ENCODE data around the gene FSCN2.

Gene FSCN2

DNA sequence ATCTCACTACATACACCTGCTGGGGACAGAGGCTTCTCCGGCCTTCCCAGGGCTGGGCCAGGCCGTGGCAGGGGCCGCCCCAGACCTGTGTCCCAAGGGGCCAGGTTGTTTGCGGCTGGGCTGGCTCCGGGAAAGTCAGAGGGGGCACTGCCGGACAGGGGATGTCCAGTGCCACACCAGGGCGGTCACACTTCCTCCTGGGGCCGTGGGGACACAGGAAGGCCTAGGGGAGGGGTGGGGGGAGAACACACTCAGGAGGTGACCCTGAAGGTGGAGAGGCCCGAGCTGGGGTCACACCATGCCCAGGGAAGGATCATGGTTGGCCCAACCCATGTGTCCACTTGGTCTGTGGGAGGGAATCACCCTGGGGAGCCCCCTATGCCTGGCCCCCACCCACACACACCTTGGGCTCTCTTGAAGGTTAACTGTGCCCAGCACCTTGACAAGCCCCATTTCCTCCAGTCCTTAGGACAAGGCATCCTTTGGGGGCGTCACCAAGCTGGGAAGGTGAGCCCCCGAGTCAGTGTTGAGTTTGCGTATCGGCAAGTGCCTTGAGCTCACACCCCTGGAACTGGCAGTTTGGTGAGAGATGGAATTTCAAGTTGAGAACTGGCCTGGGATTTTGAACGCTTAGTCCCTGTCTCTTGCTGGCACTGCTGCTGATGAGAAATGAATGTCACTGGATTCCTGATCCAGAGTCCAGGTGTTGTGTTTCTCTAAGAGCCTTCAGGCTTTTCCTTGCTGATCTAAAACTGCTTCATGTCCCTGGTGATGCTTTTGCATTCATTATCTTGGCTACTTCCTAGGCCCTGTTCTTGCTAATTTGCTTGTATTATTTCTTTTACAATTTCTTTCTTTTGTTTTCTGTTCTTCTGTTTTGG is 7.9 kb upstream of the FSCN2 start:
- Histone ChIP-seq H3K9ac (no peak overlapping the region), H3K79me2 (peaks cover 3% of the 10 kb centered on the region), H3K4me2 (ENCODE audit: low read length) (peak overlapping the region; percentile 87), H3K9me3 (ENCODE audit: control insufficient read depth, low read length) (no peaks in the 10 kb centered on the region), H3K27ac (no peak overlapping the region), H2AFZ (no peak overlapping the region), H3K27me3 (ENCODE audit: control insufficient read depth, insufficient read depth, low read length) (no peaks in the 10 kb centered on the region), H3K36me3 (ENCODE audit: control insufficient read depth, insufficient read depth, low read length) (no peaks in the 10 kb centered on the region), H3K4me3 (ENCODE audit: low read depth, low read length) (peak overlapping the region; percentile 62), H3K4me1 (peaks cover 7% of the 10 kb centered on the region)
- TF ChIP-seq, protein P1, sequence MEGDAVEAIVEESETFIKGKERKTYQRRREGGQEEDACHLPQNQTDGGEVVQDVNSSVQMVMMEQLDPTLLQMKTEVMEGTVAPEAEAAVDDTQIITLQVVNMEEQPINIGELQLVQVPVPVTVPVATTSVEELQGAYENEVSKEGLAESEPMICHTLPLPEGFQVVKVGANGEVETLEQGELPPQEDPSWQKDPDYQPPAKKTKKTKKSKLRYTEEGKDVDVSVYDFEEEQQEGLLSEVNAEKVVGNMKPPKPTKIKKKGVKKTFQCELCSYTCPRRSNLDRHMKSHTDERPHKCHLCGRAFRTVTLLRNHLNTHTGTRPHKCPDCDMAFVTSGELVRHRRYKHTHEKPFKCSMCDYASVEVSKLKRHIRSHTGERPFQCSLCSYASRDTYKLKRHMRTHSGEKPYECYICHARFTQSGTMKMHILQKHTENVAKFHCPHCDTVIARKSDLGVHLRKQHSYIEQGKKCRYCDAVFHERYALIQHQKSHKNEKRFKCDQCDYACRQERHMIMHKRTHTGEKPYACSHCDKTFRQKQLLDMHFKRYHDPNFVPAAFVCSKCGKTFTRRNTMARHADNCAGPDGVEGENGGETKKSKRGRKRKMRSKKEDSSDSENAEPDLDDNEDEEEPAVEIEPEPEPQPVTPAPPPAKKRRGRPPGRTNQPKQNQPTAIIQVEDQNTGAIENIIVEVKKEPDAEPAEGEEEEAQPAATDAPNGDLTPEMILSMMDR (IDR thresholded peaks at IDR 0.05): no peak

- Histone ChIP-seq H3K4me1 (peaks cover 11% of the 10 kb centered on the region), H3K36me3 (ENCODE audit: control insufficient read depth, insufficient read depth, low read length) (no peaks in the 10 kb centered on the region), H3K9me3 (ENCODE audit: control insufficient read depth, low read length) (no peaks in the 10 kb centered on the region), H3K27ac (no peak overlapping the region), H3K27me3 (ENCODE audit: control insufficient read depth, insufficient read depth, low read length) (no peaks in the 10 kb centered on the region), H2AFZ (no peak overlapping the region), H3K9ac (no peak overlapping the region), H3K4me2 (ENCODE audit: low read length) (no peak overlapping the region), H3K4me3 (ENCODE audit: low read depth, low read length) (no peak overlapping the region), H3K79me2 (peaks cover 3% of the 10 kb centered on the region)
- TF ChIP-seq, protein P1 (IDR thresholded peaks at IDR 0.05): no peak
Measured at GRCh38 chr17:81522491-81523401, 5.4 kb upstream of the FSCN2 start.

- Histone ChIP-seq H3K9me3 (ENCODE audit: control insufficient read depth, low read length) (no peaks in the 10 kb centered on the region), H3K4me2 (ENCODE audit: low read length) (no peak overlapping the region), H3K9ac (no peak overlapping the region), H3K79me2 (peaks cover 3% of the 10 kb centered on the region), H3K4me1 (peaks cover 11% of the 10 kb centered on the region), H3K36me3 (ENCODE audit: control insufficient read depth, insufficient read depth, low read length) (no peaks in the 10 kb centered on the region), H3K4me3 (ENCODE audit: low read depth, low read length) (no peak overlapping the region), H2AFZ (no peak overlapping the region), H3K27ac (no peak overlapping the region), H3K27me3 (ENCODE audit: control insufficient read depth, insufficient read depth, low read length) (no peaks in the 10 kb centered on the region)
- TF ChIP-seq, protein P1 (IDR thresholded peaks at IDR 0.05): no peak
Measured at GRCh38 chr17:81523402-81524038, 4.7 kb upstream of the FSCN2 start.

GRCh38 chr17:81524039-81524864 is 3.9 kb upstream of the FSCN2 start:
- no peak overlapping the region for H3K4me3 ChIP-seq (ENCODE audit: low read depth, low read length)
- H3K79me2 ChIP-seq: peaks cover 3% of the 10 kb centered on the region
- H3K9me3 ChIP-seq (ENCODE audit: control insufficient read depth, low read length): no peaks in the 10 kb centered on the region
- no peak overlapping the region for H3K4me2 ChIP-seq (ENCODE audit: low read length)
- no peak overlapping the region for H3K27ac ChIP-seq
- H3K4me1 ChIP-seq: peaks cover 11% of the 10 kb centered on the region
- no peaks in the 10 kb centered on the region for H3K27me3 ChIP-seq (ENCODE audit: control insufficient read depth, insufficient read depth, low read length)
- H2AFZ ChIP-seq: no peak overlapping the region
- no peaks in the 10 kb centered on the region for H3K36me3 ChIP-seq (ENCODE audit: control insufficient read depth, insufficient read depth, low read length)
- no peak overlapping the region for H3K9ac ChIP-seq
- TF ChIP-seq, protein P1 (IDR thresholded peaks at IDR 0.05): no peak

Data from parathyroid adenoma (tissue), 2 donors.